Calu3 (cell line): ENCODE measurements around the gene MICB. TPM values are rescaled to one million over a fixed set of nuclear protein-coding genes. Genes with fewer than 3 reads are reported as not detected.
A peak's percentile ranks its signal among the peaks of the same experiment; 100 is the strongest.

Experiments
- BruUV-seq: library from RNA; stranded (reverse); fragments of 400-500 nt; replicated peaks from 2 replicates; lab custom pipeline; 2021; lab: Mats Ljungman, UMichigan
- CTCF ChIA-PET: fragments of 300-600 bp; sonication (Branson Sonifier 250); formaldehyde crosslinking; loops from one replicate; lab custom pipeline; 2022; ENCODE audit warnings: antibody characterized with exemption; lab: Charles Lee
- DNase-seq: peaks from one replicate; pipeline ENCODE4 v3.0.0; 2022
- H3K27ac Mint-ChIP-seq: one replicate; pipeline ENCODE4 v1.8.0; 2022; ENCODE audit warnings: mixed read lengths; ENCODE audit not compliant: unreplicated experiment
- H3K27me3 Mint-ChIP-seq: one replicate; pipeline ENCODE4 v1.8.0; 2022; ENCODE audit warnings: mixed read lengths; ENCODE audit not compliant: unreplicated experiment
- H3K36me3 Mint-ChIP-seq: one replicate; pipeline ENCODE4 v1.8.0; 2022; ENCODE audit warnings: mild to moderate bottlenecking, moderate library complexity, mixed read lengths; ENCODE audit not compliant: insufficient read depth, unreplicated experiment
- H3K4me1 Mint-ChIP-seq: one replicate; pipeline ENCODE4 v1.8.0; 2022; ENCODE audit warnings: mild to moderate bottlenecking, low read depth, mixed read lengths; ENCODE audit not compliant: unreplicated experiment
- H3K4me3 Mint-ChIP-seq: one replicate; pipeline ENCODE4 v1.8.0; 2022; ENCODE audit warnings: mild to moderate bottlenecking, low read depth, moderate library complexity, mixed read lengths; ENCODE audit not compliant: unreplicated experiment
- H3K9me3 Mint-ChIP-seq: one replicate; pipeline ENCODE4 v1.8.0; 2022; ENCODE audit warnings: low read depth, mixed read lengths; ENCODE audit not compliant: unreplicated experiment
- CTCF ChIP-seq: fragments of 200-600 bp; IDR thresholded peaks from one replicate; pipeline ENCODE4 v1.8.0; 2022; ENCODE audit warnings: antibody characterized with exemption; ENCODE audit not compliant: unreplicated experiment
- intact Hi-C: fragments of 100-400 bp; cut with micrococcal nuclease; formaldehyde crosslinking; loops from one replicate; pipeline ENCODE4 v1.10.0; 2022; ENCODE audit not compliant: unreplicated experiment
- total RNA-seq: library from RNA; stranded (reverse); gene quantifications from 2 replicates; pipeline ENCODE4 v1.2.3, GENCODE V29; 2022

The MICB gene
- total RNA-seq, 1 experiment from 2014 or later = 64.3 TPM

GRCh38 chr6:31558318-31558625, 60.3 kb downstream of the MICB start:
- no peak for DNase-seq
- Mint-ChIP-seq H3K9me3 (no peaks in the 10 kb centered on the region), H3K4me1 (peaks cover 21% of the 10 kb centered on the region), H3K27me3 (no peaks in the 10 kb centered on the region), H3K27ac (no peak overlapping the region), H3K4me3 (no peak overlapping the region), H3K36me3 (peaks cover 17% of the 10 kb centered on the region)
- CTCF ChIA-PET = interaction anchor here (0.7 kb wide), 1 partner anchor 10 kb away, joined by 7 read pairs; no protein-coding TSS in a partner anchor
- intact Hi-C loops = no loop called here
- TF ChIP-seq CTCF = no peak
- no TSS peak for BruUV-seq

GRCh38 chr6:31558631-31559500, 60.9 kb downstream of the MICB start:
- Mint-ChIP-seq H3K4me1 (peaks cover 21% of the 10 kb centered on the region), H3K27ac (no peak overlapping the region)

GRCh38 chr6:31559606-31559957, 61.6 kb downstream of the MICB start:
- BruUV-seq = no TSS peak
- peak overlapping the region; percentile 22 for H3K27ac Mint-ChIP-seq

More at GRCh38 chr6:31558631-31559500, 60.9 kb downstream of the MICB start:
- Mint-ChIP-seq H3K9me3 (no peaks in the 10 kb centered on the region), H3K36me3 (peaks cover 18% of the 10 kb centered on the region), H3K27me3 (no peaks in the 10 kb centered on the region), H3K4me3 (no peak overlapping the region)
- CTCF ChIA-PET = interaction anchor here (1.1 kb wide), 1 partner anchor 40 kb away, joined by 3 read pairs; no protein-coding TSS in a partner anchor
- TF ChIP-seq CTCF = no peak
- DNase-seq = no peak
- intact Hi-C loops = no loop called here
- no TSS peak for BruUV-seq

More at GRCh38 chr6:31559606-31559957, 61.6 kb downstream of the MICB start:
- no peak for DNase-seq
- CTCF ChIA-PET = interaction anchor here (1.1 kb wide), 1 partner anchor 39 kb away, joined by 3 read pairs; no protein-coding TSS in a partner anchor
- peaks cover 21% of the 10 kb centered on the region for H3K4me1 Mint-ChIP-seq
- no peaks in the 10 kb centered on the region for H3K9me3 Mint-ChIP-seq
- no peak overlapping the region for H3K4me3 Mint-ChIP-seq
- no peak for TF ChIP-seq CTCF
- peaks cover 4% of the 10 kb centered on the region for H3K27me3 Mint-ChIP-seq
- H3K36me3 Mint-ChIP-seq = peaks cover 20% of the 10 kb centered on the region
- intact Hi-C loops = no loop called here
